ENCODE results near the gene NTRK1. TPM values are rescaled to one million over a fixed set of nuclear protein-coding genes. Genes with fewer than 3 reads are reported as not detected.

Gene NTRK1
- total and polyA plus RNA-seq, 2 donors (not counting 1 experiment from before 2014, with no cell fraction given), result not detected

GRCh38 chr1:156881663-156882062 is 21.0 kb downstream of the NTRK1 start:
- Histone ChIP-seq H2AFZ (ENCODE audit: insufficient read depth, low read depth, low read length, poor library complexity, severe bottlenecking) (no peak overlapping the region), H4K20me1 (ENCODE audit: control insufficient read depth, insufficient read depth, low read length, poor library complexity, severe bottlenecking) (no peaks in the 10 kb centered on the region), H3K9me3 (ENCODE audit: control extremely low read depth in 1 of 3, control insufficient read depth in 2 of 3, insufficient read depth in 1 of 3, low read length in 2 of 3) (no peaks in the 10 kb centered on the region), H3K4me3 (ENCODE audit: control extremely low read depth in 1 of 5, extremely low read depth in 1 of 5, insufficient read depth in 1 of 5, low read depth in 2 of 5, low read length in 4 of 5) (no peak overlapping the region), H3K9ac (ENCODE audit: low read length) (no peak overlapping the region), H3K27ac (ENCODE audit: low read length in 2 of 2) (no peak overlapping the region), H3K27me3 (replicated peaks in 1 of 4; ENCODE audit: control extremely low read depth in 1 of 4, control insufficient read depth in 3 of 4, insufficient read depth in 4 of 4, low read length in 3 of 4) (peaks cover 0 to 42% (median 6%) of the 10 kb centered on the region in 4 experiments), H3K4me2 (replicated peaks; ENCODE audit: low read depth, low read length, poor library complexity, severe bottlenecking) (no peak overlapping the region), H3K4me1 (ENCODE audit: control insufficient read depth in 2 of 2, insufficient read depth in 2 of 2, low read length in 2 of 2) (no peaks in the 10 kb centered on the region), H3K36me3 (replicated peaks in 1 of 2; ENCODE audit: control extremely low read depth in 1 of 2, control insufficient read depth in 1 of 2, extremely low read depth in 1 of 2, insufficient read depth in 2 of 2, low read length in 1 of 2) (no peaks in the 10 kb centered on the region), H3K79me2 (ENCODE audit: control insufficient read depth, insufficient read depth, low read length) (no peaks in the 10 kb centered on the region)
- intact Hi-C loops (cut with micrococcal nuclease), result no loop called here
- no peaks in the 10 kb centered on the region for H3K9me3 Mint-ChIP-seq (ENCODE audit: insufficient read depth)
- H3K4me3 Mint-ChIP-seq, result no peak overlapping the region
- DNase-seq (no peak), ATAC-seq (ENCODE audit: low read depth) (no peak)
- peaks cover 63% of the 10 kb centered on the region for H3K27me3 Mint-ChIP-seq
- TF ChIP-seq CTCF (IDR thresholded peaks at IDR 0.05) (no peak), EZH2 (IDR thresholded peaks at IDR 0.05; ENCODE audit: borderline replicate concordance, insufficient read depth, low read depth, low read length, poor library complexity, severe bottlenecking) (no peak)
- no CpG with 5 or more reads among the region's 4 CpGs for WGBS (ENCODE audit: insufficient coverage)
- H3K4me1 Mint-ChIP-seq, result no peaks in the 10 kb centered on the region
- POLR2A ChIA-PET, result no interaction called here
- CTCF ChIA-PET, result no interaction called here
- H3K27ac Mint-ChIP-seq, result no peak overlapping the region

GRCh38 chr1:156882543-156882942 is 21.9 kb downstream of the NTRK1 start:
- Histone ChIP-seq H2AFZ (ENCODE audit: insufficient read depth, low read depth, low read length, poor library complexity, severe bottlenecking) (no peak overlapping the region), H3K27me3 (replicated peaks in 1 of 4; ENCODE audit: control extremely low read depth in 1 of 4, control insufficient read depth in 3 of 4, insufficient read depth in 4 of 4, low read length in 3 of 4) (peaks cover 0 to 41% (median 6%) of the 10 kb centered on the region in 4 experiments), H3K36me3 (replicated peaks in 1 of 2; ENCODE audit: control extremely low read depth in 1 of 2, control insufficient read depth in 1 of 2, extremely low read depth in 1 of 2, insufficient read depth in 2 of 2, low read length in 1 of 2) (no peaks in the 10 kb centered on the region), H3K4me2 (replicated peaks; ENCODE audit: low read depth, low read length, poor library complexity, severe bottlenecking) (no peak overlapping the region), H3K4me1 (ENCODE audit: control insufficient read depth in 2 of 2, insufficient read depth in 2 of 2, low read length in 2 of 2) (no peaks in the 10 kb centered on the region), H3K27ac (ENCODE audit: low read length in 2 of 2) (no peak overlapping the region), H4K20me1 (ENCODE audit: control insufficient read depth, insufficient read depth, low read length, poor library complexity, severe bottlenecking) (no peaks in the 10 kb centered on the region), H3K4me3 (ENCODE audit: control extremely low read depth in 1 of 5, extremely low read depth in 1 of 5, insufficient read depth in 1 of 5, low read depth in 2 of 5, low read length in 4 of 5) (no peak overlapping the region), H3K79me2 (ENCODE audit: control insufficient read depth, insufficient read depth, low read length) (no peaks in the 10 kb centered on the region), H3K9ac (ENCODE audit: low read length) (no peak overlapping the region), H3K9me3 (ENCODE audit: control extremely low read depth in 1 of 3, control insufficient read depth in 2 of 3, insufficient read depth in 1 of 3, low read length in 2 of 3) (no peaks in the 10 kb centered on the region)
- H3K4me3 Mint-ChIP-seq, result no peak overlapping the region
- ChIA-PET POLR2A (no interaction called here), CTCF (no interaction called here)
- H3K27me3 Mint-ChIP-seq, result peaks cover 66% of the 10 kb centered on the region
- no peaks in the 10 kb centered on the region for H3K4me1 Mint-ChIP-seq
- no peak for ATAC-seq (ENCODE audit: low read depth)
- intact Hi-C loops (cut with micrococcal nuclease), result no loop called here
- no peak overlapping the region for H3K27ac Mint-ChIP-seq
- DNase-seq, result no peak
- no peak for TF ChIP-seq EZH2 (IDR thresholded peaks at IDR 0.05; ENCODE audit: borderline replicate concordance, insufficient read depth, low read depth, low read length, poor library complexity, severe bottlenecking)
- TF ChIP-seq CTCF (IDR thresholded peaks at IDR 0.05), result no peak
- WGBS (ENCODE audit: insufficient coverage), result 85% methylated on average over 2 of the region's 3 CpGs
- no peaks in the 10 kb centered on the region for H3K9me3 Mint-ChIP-seq (ENCODE audit: insufficient read depth)

Data from B cell (primary cell).